AG09319 (cell line): ENCODE measurements around the gene SHPK.

Experiments used
- DNase-seq: peaks from one replicate; pipeline ENCODE4 v3.0.0-alpha.2; 2010; ENCODE audit warnings: low read depth; ENCODE audit errors: extremely low read depth
- CTCF ChIP-seq: IDR thresholded peaks from 2 replicates; pipeline ENCODE4 v1.5.1; 2011; ENCODE audit warnings: low read depth, mild to moderate bottlenecking, inconsistent platforms, low read length, moderate library complexity

The SHPK gene

GRCh38 chr17:3647769-3648555 lies 11.9 kb upstream of the SHPK start:
- no peak for DNase-seq
- TF ChIP-seq CTCF, result peak; percentile 57

- no peak for DNase-seq
- no peak for TF ChIP-seq CTCF
These were observed 11.2 kb upstream of the SHPK start for GRCh38 chr17:3647251-3647650.

- no peak for TF ChIP-seq CTCF
- DNase-seq, result no peak
These were observed 9.3 kb upstream of the SHPK start for GRCh38 chr17:3645310-3645709.

- no peak for DNase-seq
- no peak for TF ChIP-seq CTCF
These were observed 7.9 kb upstream of the SHPK start for GRCh38 chr17:3643889-3644349.

GRCh38 chr17:3641717-3642486 lies 5.9 kb upstream of the SHPK start:
- TF ChIP-seq CTCF, result no peak
- no peak for DNase-seq

- DNase-seq, result no peak
- no peak for TF ChIP-seq CTCF
These were observed 5.0 kb upstream of the SHPK start for GRCh38 chr17:3641014-3641413.

- peak; percentile 8 for DNase-seq
- no peak for TF ChIP-seq CTCF
These were observed 4.0 kb upstream of the SHPK start for GRCh38 chr17:3639981-3640596.
